HepG2 (cell line): ENCODE data around the gene ZBTB46.

Experiments
- CREM ChIP-seq, 2 experiments: sonication (generic) in 1 of 2; formaldehyde crosslinking in 1 of 2; IDR thresholded peaks; 2 replicates each; pipeline versions ENCODE4 v1.4.0 to v1.6.1; 2016 to 2020; ENCODE audit warnings: antibody characterized with exemption in 1 of 2, mild to moderate bottlenecking in 1 of 2, missing genetic modification reagents in 1 of 2
- ELF4 ChIP-seq: sonication (generic); formaldehyde crosslinking; IDR thresholded peaks from 2 replicates; pipeline ENCODE4 v1.5.0; 2020; ENCODE audit warnings: missing genetic modification reagents, mild to moderate bottlenecking, moderate library complexity, borderline replicate concordance
- MIER3 ChIP-seq: IDR thresholded peaks from 2 replicates; pipeline ENCODE4 v1.6.1; 2016; ENCODE audit warnings: missing compliant biosample characterization, borderline replicate concordance
- ZNF274 ChIP-seq: sonication (generic); formaldehyde crosslinking; IDR thresholded peaks from 2 replicates; pipeline ENCODE4 v1.5.1; 2020; ENCODE audit warnings: mild to moderate bottlenecking, missing genetic modification reagents
- ZNF782 ChIP-seq: sonication (generic); formaldehyde crosslinking; IDR thresholded peaks from 2 replicates; pipeline ENCODE4 v1.4.0; 2020; ENCODE audit warnings: missing genetic modification reagents, mild to moderate bottlenecking, borderline replicate concordance

DNA sequence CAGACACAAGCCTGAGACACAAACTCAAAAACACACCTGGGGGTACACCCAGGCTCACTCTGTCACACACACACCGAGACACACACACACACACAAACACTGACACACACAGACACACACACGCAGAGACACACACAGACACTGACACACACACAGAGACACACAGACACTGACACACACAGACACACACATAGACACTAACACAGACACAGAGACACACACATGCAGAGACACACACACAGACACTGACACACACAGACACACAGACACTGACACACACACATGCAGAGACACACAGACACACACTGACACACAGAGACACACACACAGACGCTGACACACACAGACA is 15.8 kb upstream of the ZBTB46 start:
- TF ChIP-seq ZNF274 (CRISPR knock-in tag) = no peak
- TF ChIP-seq CREM (IDR thresholded peaks at IDR 0.05) = no peak
- TF ChIP-seq CREM (CRISPR knock-in tag; IDR thresholded peaks at IDR 0.05) = no peak
- no peak for TF ChIP-seq ELF4 (CRISPR knock-in tag)
- TF ChIP-seq MIER3 (CRISPR knock-in tag) = no peak
- TF ChIP-seq ZNF782 (CRISPR knock-in tag) = no peak
